GM19455 (cell line): ENCODE measurements around the gene SLC12A6.

Source experiments
- ATAC-seq: cut with Tn5 transposase; IDR thresholded peaks from one replicate; pipeline ENCODE4 v1.9.1; 2021; ENCODE audit not compliant: unreplicated experiment

Gene SLC12A6

GRCh38 chr15:34271493-34271892 is 66.1 kb downstream of the SLC12A6 start:
- no peak for ATAC-seq

DNA sequence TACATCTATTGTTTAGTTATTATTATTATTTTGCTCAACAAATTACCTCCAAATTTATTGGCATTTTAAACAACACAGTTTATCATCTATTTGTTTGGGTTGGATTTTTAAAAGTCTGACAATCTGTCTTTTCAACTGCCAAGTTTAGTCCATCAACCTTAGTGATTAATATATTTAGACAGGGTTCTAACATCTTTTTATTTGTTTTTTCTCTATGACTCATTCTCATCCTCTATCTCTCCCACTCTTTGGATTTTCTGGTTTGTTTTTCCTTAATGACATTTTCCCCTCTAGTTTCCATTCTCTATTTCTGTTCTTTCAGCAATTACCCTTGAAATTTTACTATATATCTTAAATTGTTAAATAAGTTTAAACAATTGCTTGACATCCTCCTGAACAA is 70.8 kb downstream of the SLC12A6 start:
- ATAC-seq, result no peak

GRCh38 chr15:34264076-34264475 is 73.5 kb downstream of the SLC12A6 start:
- no peak for ATAC-seq

DNA sequence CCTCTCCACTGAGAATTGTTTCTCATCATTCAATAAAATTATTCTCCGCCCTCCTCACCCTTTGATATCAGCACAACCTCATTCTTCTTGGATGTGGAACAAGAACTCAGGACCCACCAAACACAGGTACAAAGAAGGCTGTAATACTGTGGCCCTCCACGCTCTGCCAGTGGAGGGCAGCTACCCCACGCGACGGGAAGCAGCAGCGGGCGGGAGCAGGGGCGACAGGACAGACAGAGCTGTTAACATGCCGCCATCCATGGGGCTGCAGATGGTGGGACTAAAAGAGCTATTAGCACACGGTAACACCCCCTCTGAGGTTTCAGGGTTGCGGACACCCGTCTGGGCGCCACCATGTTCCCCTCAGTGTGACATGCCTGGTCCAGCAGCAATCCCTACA is 75.2 kb downstream of the SLC12A6 start:
- no peak for ATAC-seq

- ATAC-seq, result no peak
Observed at GRCh38 chr15:34259566-34259965, 78.0 kb downstream of the SLC12A6 start.

GRCh38 chr15:34258151-34258550 is 79.4 kb downstream of the SLC12A6 start:
- no peak for ATAC-seq

DNA sequence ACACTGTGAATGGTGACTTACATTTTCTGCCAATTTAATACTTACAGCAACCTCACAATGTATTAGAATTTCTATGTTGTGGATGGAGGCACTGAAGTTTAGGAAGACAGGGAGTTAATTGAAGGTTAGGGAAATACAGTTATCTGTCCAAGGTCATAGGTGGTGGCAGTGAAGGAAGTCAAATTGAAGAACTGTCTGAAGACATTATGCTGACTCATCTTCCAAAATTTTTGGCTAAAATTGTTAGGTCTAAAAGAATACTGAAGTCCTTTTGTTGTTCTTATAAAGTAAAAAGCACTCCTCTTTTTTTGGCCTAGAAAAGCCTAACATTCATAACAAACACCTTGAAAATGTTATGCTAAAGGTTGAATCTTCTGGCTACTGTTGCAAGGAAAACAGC is 85.0 kb downstream of the SLC12A6 start:
- ATAC-seq, result no peak

- no peak for ATAC-seq
Observed at GRCh38 chr15:34248190-34248589, 89.4 kb downstream of the SLC12A6 start.

DNA sequence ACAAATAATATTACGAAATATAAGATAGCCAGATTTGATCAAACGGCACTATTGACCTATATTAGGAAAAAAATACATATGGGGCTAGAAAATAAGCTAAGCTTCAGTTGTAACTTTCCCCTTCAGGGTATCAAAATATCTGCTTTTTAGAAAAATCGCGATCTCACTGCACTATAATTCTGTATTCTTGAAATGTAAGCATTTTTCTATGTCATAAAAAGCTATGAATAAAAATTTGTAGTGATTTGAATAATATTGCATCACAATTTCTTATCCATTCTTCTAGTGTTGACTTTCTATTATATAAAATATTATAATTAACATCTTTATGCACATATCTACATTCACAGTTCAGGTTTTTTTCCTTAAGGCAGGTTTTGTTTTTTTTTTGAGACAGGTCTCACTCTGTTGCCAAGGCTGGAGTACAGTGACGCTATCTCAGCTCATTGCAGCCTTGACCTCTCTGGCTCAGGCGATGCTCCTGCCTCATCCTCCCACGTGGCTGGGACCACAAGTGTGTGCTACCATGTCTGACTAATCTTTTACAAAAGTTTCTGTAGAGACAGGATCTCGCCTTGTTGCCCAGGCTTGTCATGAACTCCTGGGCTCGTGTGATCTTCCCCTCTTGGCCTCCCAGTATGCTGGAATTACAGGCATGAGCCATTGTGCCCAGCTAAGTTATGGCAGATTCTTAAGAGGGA is 91.2 kb downstream of the SLC12A6 start:
- no peak for ATAC-seq

DNA sequence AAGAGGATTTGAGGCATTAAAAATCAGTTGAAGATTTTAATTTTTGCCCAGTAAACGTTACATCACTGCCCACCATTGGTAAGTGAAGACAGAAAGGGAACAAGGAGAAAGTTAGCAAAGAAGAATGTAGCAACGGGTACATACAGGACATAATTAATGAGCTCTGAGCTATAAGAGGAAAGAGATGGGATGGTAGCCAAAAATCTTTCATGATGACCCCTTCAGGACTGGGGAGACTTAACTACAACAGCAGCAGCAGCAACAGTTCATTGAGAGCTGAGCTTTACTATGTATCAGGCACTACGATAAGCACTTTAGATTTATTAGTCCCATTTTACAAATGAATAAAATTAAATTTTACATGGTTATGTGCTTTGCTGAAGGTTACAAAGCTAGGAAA is 94.4 kb downstream of the SLC12A6 start:
- no peak for ATAC-seq

GRCh38 chr15:34242331-34242710 is 95.3 kb downstream of the SLC12A6 start:
- no peak for ATAC-seq

GRCh38 chr15:34241376-34242330 is 95.9 kb downstream of the SLC12A6 start:
- ATAC-seq, result no peak

- no peak for ATAC-seq
Observed at GRCh38 chr15:34240537-34240936, 97.0 kb downstream of the SLC12A6 start.

- ATAC-seq, result no peak
Observed at GRCh38 chr15:34239151-34239808, 98.3 kb downstream of the SLC12A6 start.

- no peak for ATAC-seq
Observed at GRCh38 chr15:34233614-34234013, 104.0 kb downstream of the SLC12A6 start.

DNA sequence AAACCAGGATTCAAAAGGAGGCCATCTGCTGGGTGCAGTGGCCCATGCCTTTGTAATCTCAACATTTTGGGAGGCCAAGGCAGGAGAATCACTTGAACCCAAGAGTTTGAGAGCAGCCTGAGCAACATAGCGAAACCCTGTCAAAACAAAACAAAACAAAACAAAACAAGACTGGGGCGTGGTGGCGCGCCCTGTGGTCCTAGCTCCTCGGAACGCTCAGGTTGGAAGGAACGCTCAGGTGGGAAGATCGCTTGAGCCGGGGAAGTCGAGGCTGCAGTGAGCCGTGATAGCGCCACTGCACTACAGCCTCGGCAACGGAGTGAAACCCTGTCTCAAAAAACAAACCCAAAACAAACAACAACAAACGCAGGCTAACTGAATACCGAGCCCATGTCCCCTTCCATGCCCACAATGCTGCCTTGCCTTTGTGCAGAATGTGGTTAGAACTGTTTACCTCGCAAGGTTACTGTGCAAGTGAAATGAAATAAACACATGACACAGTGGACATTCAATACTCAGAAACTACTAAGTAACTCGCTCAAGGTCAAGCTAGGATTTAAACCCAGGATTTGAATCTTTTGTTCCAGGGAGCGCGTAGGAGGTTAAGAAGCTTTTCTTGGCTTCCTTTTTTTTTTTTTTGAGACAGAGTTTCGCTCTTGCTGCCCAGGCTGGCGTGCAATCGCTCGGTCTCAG is 113.5 kb downstream of the SLC12A6 start:
- no peak for ATAC-seq

DNA sequence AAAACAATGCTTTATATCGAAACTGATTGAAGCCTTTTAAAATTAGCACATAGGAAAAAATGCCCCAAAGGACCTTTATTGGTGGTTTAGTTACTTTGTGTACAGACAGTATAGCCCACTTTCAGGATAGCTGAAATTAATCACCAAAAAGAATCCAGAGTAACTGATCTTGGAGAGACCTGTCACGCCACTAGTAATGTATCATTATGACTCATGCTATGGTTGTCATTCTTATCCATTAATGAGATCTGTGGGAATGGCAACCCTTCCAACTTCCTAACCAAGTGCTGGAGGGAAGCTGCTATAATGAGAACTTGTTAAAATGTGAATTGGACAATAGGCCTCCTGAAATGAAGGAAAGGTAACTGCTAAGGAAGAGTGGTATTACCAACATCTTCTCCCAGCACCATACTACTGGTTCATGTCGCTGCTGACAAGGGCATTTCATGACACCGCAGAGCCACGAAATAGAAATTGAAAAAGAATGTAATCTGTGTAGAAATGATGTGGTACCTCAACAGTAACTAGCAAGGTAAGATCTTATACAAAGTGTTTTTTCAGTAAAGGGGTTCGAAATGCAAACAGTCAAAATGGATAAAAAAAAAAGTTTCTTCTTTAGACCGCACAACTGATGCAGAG is 119.9 kb downstream of the SLC12A6 start:
- ATAC-seq, result no peak

- no peak for ATAC-seq
Observed at GRCh38 chr15:34216527-34217270, 120.9 kb downstream of the SLC12A6 start.

DNA sequence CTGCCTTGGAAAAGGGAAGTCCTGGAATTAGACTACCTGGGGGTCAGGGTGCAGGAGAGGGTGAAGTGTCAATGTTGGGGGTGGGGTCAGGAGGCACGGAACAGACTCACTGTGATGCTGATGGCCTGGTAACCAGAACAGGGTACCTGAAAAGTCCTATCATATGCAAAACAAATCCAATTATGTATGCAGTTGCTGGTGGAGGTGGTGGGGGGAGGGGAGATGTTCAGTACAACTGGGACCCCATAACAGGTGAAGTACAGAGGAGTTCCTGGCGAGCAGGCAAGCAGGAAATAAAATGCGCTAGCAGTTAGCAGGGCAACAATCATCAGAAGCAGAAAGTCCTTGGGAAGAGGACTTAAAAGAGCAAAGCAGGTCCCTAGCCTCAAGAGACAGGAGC is 123.4 kb downstream of the SLC12A6 start:
- no peak for ATAC-seq

GRCh38 chr15:34213690-34214089 is 123.9 kb downstream of the SLC12A6 start:
- ATAC-seq, result no peak
